ENCODE measurements around the gene DKK3.

Gene DKK3

DNA sequence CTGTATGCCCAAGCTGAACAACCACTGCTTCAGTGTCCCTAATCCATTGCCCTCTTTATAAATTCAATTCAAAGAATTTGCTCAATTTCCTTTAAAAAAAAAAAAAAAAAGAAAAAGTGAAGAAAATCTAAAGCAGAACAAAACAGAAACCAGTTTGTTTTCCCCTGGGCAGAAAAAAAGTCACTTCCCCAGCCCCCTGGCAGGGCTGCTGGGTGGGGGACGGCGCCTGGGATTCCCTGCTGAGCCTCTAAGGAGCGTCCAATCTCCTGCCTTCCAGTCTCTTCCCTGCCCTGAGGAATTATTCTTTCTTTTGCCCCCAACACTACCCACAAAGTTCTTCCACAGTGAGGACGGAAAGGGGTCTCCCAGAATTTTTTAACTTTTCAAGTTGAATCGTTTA, 23.9 kb downstream of the DKK3 start:
- Histone ChIP-seq H4K8ac (ENCODE audit: low read depth, low read length) (no peak overlapping the region), H3K79me1 (ENCODE audit: low read length) (no peaks in the 10 kb centered on the region), H2BK15ac (replicated peaks; ENCODE audit: low read depth) (no peak overlapping the region), H3K23ac (ENCODE audit: low read length) (no peak overlapping the region), H3K79me2 (ENCODE audit: control insufficient read depth, insufficient read depth, low read length) (no peaks in the 10 kb centered on the region), H2BK120ac (ENCODE audit: low read depth, low read length) (no peak overlapping the region), H3K4me2 (ENCODE audit: low read length) (no peak overlapping the region), H3K4me1 (ENCODE audit: control insufficient read depth, low read depth, low read length) (peaks cover 31% of the 10 kb centered on the region), H3K56ac (ENCODE audit: low read length) (peak overlapping the region; percentile 53), H4K5ac (ENCODE audit: low read length) (no peak overlapping the region), H3K4ac (ENCODE audit: low read depth, low read length) (no peak overlapping the region), H3K18ac (ENCODE audit: low read length) (peak overlapping the region; percentile 71), H2AK5ac (ENCODE audit: low read length) (no peak overlapping the region), H3K27ac (ENCODE audit: low read depth, low read length) (peak overlapping the region; percentile 86), H3K4me3 (ENCODE audit: low read length) (no peak overlapping the region), H3K36me3 (ENCODE audit: control insufficient read depth, insufficient read depth, low read length) (no peaks in the 10 kb centered on the region), H3K27me3 (ENCODE audit: insufficient read depth, low read length, poor library complexity) (no peaks in the 10 kb centered on the region), H2BK5ac (ENCODE audit: low read length) (peak overlapping the region; percentile 41), H3K9ac (ENCODE audit: low read length) (no peak overlapping the region)
- no CpG with 5 or more reads among the region's 5 CpGs for WGBS (ENCODE audit: extremely low coverage, insufficient coverage, low lambda C conversion rate)
- no peak for DNase-seq

DNA sequence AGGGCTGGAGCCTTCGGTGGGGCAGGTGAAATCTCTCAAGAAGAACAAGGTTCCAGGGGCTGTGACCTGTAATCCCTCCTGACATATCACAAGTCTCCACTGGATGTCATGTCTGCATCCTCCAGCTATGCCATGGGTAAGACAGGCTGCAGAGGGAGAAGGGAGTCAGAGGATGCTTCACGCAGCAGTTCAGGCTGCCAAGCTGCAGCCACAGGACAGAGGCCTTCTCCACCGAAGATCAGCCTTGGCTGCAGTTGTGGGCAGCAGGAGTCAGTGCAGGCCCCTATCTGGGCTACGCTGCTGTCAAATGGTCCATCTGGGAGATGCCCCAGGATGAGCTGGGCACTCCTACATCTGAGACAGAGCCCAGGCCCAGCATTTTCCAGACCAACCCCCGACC, 25.0 kb downstream of the DKK3 start:
- H2BK120ac ChIP-seq (ENCODE audit: low read depth, low read length): no peak overlapping the region
- no peaks in the 10 kb centered on the region for H3K36me3 ChIP-seq (ENCODE audit: control insufficient read depth, insufficient read depth, low read length)
- H3K27me3 ChIP-seq (ENCODE audit: insufficient read depth, low read length, poor library complexity): no peaks in the 10 kb centered on the region
- H3K79me1 ChIP-seq (ENCODE audit: low read length): no peaks in the 10 kb centered on the region
- no peak overlapping the region for H3K4ac ChIP-seq (ENCODE audit: low read depth, low read length)
- no peak overlapping the region for H3K18ac ChIP-seq (ENCODE audit: low read length)
- H4K8ac ChIP-seq (ENCODE audit: low read depth, low read length): no peak overlapping the region
- H3K4me3 ChIP-seq (ENCODE audit: low read length): no peak overlapping the region
- WGBS (ENCODE audit: extremely low coverage, insufficient coverage, low lambda C conversion rate): no CpG with 5 or more reads among the region's 5 CpGs
- H3K79me2 ChIP-seq (ENCODE audit: control insufficient read depth, insufficient read depth, low read length): no peaks in the 10 kb centered on the region
- peaks cover 33% of the 10 kb centered on the region for H3K4me1 ChIP-seq (ENCODE audit: control insufficient read depth, low read depth, low read length)
- no peak overlapping the region for H2BK5ac ChIP-seq (ENCODE audit: low read length)
- no peak overlapping the region for H3K27ac ChIP-seq (ENCODE audit: low read depth, low read length)
- peak overlapping the region; percentile 52 for H2AK5ac ChIP-seq (ENCODE audit: low read length)
- no peak overlapping the region for H3K23ac ChIP-seq (ENCODE audit: low read length)
- H3K9ac ChIP-seq (ENCODE audit: low read length): no peak overlapping the region
- H3K56ac ChIP-seq (ENCODE audit: low read length): no peak overlapping the region
- no peak for DNase-seq
- no peak overlapping the region for H2BK15ac ChIP-seq (replicated peaks; ENCODE audit: low read depth)
- H3K4me2 ChIP-seq (ENCODE audit: low read length): no peak overlapping the region
- no peak overlapping the region for H4K5ac ChIP-seq (ENCODE audit: low read length)

DNA sequence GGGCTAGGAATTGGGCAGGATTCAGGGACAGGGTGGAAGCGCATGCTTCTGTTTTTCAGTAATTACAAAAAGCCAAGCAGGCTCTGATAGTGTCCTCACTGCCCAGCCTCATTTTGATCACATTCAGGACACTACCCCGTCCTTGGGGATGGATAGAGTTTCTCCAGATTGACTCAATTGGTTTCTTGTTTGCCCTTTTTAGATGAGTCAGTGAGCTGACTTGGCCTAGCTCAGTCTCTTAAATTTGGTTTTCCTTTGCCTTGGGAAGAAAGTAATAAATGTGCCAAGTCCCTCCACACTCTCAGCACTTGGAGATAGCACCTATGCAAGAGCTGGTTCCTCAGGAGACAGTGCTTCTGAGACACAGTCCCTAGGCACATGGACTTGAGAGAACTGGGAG, 25.5 kb downstream of the DKK3 start:
- Histone ChIP-seq H3K4me2 (ENCODE audit: low read length) (no peak overlapping the region), H3K18ac (ENCODE audit: low read length) (no peak overlapping the region), H2BK15ac (replicated peaks; ENCODE audit: low read depth) (no peak overlapping the region), H4K5ac (ENCODE audit: low read length) (no peak overlapping the region), H3K79me2 (ENCODE audit: control insufficient read depth, insufficient read depth, low read length) (no peaks in the 10 kb centered on the region), H3K79me1 (ENCODE audit: low read length) (no peaks in the 10 kb centered on the region), H3K56ac (ENCODE audit: low read length) (no peak overlapping the region), H3K4me3 (ENCODE audit: low read length) (no peak overlapping the region), H2BK5ac (ENCODE audit: low read length) (no peak overlapping the region), H3K27me3 (ENCODE audit: insufficient read depth, low read length, poor library complexity) (no peaks in the 10 kb centered on the region), H3K36me3 (ENCODE audit: control insufficient read depth, insufficient read depth, low read length) (no peaks in the 10 kb centered on the region), H3K4me1 (ENCODE audit: control insufficient read depth, low read depth, low read length) (peaks cover 29% of the 10 kb centered on the region), H3K27ac (ENCODE audit: low read depth, low read length) (no peak overlapping the region), H2AK5ac (ENCODE audit: low read length) (no peak overlapping the region), H3K4ac (ENCODE audit: low read depth, low read length) (no peak overlapping the region), H4K8ac (ENCODE audit: low read depth, low read length) (no peak overlapping the region), H2BK120ac (ENCODE audit: low read depth, low read length) (no peak overlapping the region), H3K9ac (ENCODE audit: low read length) (no peak overlapping the region), H3K23ac (ENCODE audit: low read length) (no peak overlapping the region)
- WGBS (ENCODE audit: extremely low coverage, insufficient coverage, low lambda C conversion rate): no CpG with 5 or more reads among the region's 2 CpGs
- no peak for DNase-seq

DNA sequence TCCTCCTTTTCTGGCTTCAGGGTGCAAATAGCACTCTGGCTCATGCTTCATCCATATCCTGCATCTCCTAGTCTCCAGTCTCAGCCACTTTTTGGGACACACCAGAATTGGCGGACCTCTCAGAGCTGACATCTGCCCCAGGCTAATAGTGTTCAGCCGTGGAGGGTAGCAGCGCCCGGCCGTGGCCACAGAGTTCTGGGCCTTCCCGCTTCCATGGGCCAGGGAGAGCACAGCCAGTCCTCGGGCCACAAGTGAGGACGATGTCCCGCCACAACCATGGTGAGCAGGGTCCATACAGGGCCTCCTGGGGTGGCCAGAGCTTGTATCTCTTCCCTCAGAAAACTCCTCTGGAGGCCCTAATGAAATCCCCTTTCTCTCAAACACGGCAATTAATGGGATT, 26.0 kb downstream of the DKK3 start:
- H3K36me3 ChIP-seq (ENCODE audit: control insufficient read depth, insufficient read depth, low read length): no peaks in the 10 kb centered on the region
- no peak overlapping the region for H3K4ac ChIP-seq (ENCODE audit: low read depth, low read length)
- H3K56ac ChIP-seq (ENCODE audit: low read length): no peak overlapping the region
- no peak overlapping the region for H3K4me2 ChIP-seq (ENCODE audit: low read length)
- H3K9ac ChIP-seq (ENCODE audit: low read length): no peak overlapping the region
- no peak overlapping the region for H4K5ac ChIP-seq (ENCODE audit: low read length)
- DNase-seq: no peak
- H2BK5ac ChIP-seq (ENCODE audit: low read length): no peak overlapping the region
- H4K8ac ChIP-seq (ENCODE audit: low read depth, low read length): no peak overlapping the region
- H3K27ac ChIP-seq (ENCODE audit: low read depth, low read length): no peak overlapping the region
- no peaks in the 10 kb centered on the region for H3K79me1 ChIP-seq (ENCODE audit: low read length)
- no peaks in the 10 kb centered on the region for H3K27me3 ChIP-seq (ENCODE audit: insufficient read depth, low read length, poor library complexity)
- no peak overlapping the region for H2BK15ac ChIP-seq (replicated peaks; ENCODE audit: low read depth)
- H2BK120ac ChIP-seq (ENCODE audit: low read depth, low read length): no peak overlapping the region
- H3K18ac ChIP-seq (ENCODE audit: low read length): no peak overlapping the region
- no CpG with 5 or more reads among the region's 10 CpGs for WGBS (ENCODE audit: extremely low coverage, insufficient coverage, low lambda C conversion rate)
- H3K4me1 ChIP-seq (ENCODE audit: control insufficient read depth, low read depth, low read length): peaks cover 29% of the 10 kb centered on the region
- H3K23ac ChIP-seq (ENCODE audit: low read length): no peak overlapping the region
- no peak overlapping the region for H2AK5ac ChIP-seq (ENCODE audit: low read length)
- no peaks in the 10 kb centered on the region for H3K79me2 ChIP-seq (ENCODE audit: control insufficient read depth, insufficient read depth, low read length)
- no peak overlapping the region for H3K4me3 ChIP-seq (ENCODE audit: low read length)

DNA sequence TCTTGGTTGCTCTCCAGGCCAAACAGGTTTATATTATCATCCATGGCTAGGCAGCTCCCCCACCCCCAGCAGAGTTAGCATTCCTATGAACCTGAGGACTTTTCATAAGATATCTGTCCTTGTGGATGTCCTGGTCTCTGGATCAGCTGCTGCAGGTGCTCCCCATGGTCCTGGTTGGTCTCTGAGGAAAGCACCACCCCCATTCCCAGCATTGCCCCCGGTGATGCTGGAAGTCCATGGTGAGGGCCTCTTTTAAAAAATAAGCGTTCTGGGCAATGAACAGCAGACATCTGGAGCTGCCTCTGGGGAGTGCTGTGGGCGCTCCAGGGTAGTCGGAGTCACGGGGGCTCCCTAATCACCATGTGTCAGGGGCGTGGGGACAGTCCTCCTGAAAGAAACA, 26.6 kb downstream of the DKK3 start:
- no peak overlapping the region for H3K4me2 ChIP-seq (ENCODE audit: low read length)
- no peaks in the 10 kb centered on the region for H3K79me2 ChIP-seq (ENCODE audit: control insufficient read depth, insufficient read depth, low read length)
- no peak overlapping the region for H3K23ac ChIP-seq (ENCODE audit: low read length)
- H3K36me3 ChIP-seq (ENCODE audit: control insufficient read depth, insufficient read depth, low read length): no peaks in the 10 kb centered on the region
- no peak for DNase-seq
- H3K27me3 ChIP-seq (ENCODE audit: insufficient read depth, low read length, poor library complexity): no peaks in the 10 kb centered on the region
- H4K5ac ChIP-seq (ENCODE audit: low read length): no peak overlapping the region
- WGBS (ENCODE audit: extremely low coverage, insufficient coverage, low lambda C conversion rate): no CpG with 5 or more reads among the region's 6 CpGs
- H2BK5ac ChIP-seq (ENCODE audit: low read length): no peak overlapping the region
- no peak overlapping the region for H3K9ac ChIP-seq (ENCODE audit: low read length)
- no peak overlapping the region for H3K27ac ChIP-seq (ENCODE audit: low read depth, low read length)
- no peak overlapping the region for H3K4me3 ChIP-seq (ENCODE audit: low read length)
- H3K56ac ChIP-seq (ENCODE audit: low read length): no peak overlapping the region
- no peak overlapping the region for H2BK15ac ChIP-seq (replicated peaks; ENCODE audit: low read depth)
- no peaks in the 10 kb centered on the region for H3K79me1 ChIP-seq (ENCODE audit: low read length)
- no peak overlapping the region for H2AK5ac ChIP-seq (ENCODE audit: low read length)
- H3K4me1 ChIP-seq (ENCODE audit: control insufficient read depth, low read depth, low read length): peaks cover 27% of the 10 kb centered on the region
- H3K18ac ChIP-seq (ENCODE audit: low read length): peak overlapping the region; percentile 28
- H3K4ac ChIP-seq (ENCODE audit: low read depth, low read length): no peak overlapping the region
- no peak overlapping the region for H4K8ac ChIP-seq (ENCODE audit: low read depth, low read length)
- H2BK120ac ChIP-seq (ENCODE audit: low read depth, low read length): no peak overlapping the region

DNA sequence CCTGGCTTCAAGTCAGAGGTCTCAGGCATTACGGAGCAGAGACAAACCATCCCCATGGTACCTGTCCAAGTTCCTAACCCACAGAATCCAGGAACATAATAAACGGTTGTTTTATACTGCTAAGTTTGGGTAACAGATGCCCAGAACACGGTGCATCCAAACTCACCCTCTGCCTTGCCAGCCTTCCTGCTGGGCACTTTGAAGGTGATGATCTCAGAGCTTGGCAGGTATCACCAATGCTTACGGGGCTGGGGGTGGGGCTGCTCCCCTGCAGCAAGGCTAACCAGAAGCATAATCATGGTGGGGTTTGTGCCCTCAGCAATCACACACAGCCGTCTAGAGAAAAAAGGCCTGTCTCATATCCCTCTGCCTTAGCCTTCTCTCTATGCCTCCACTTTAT, 27.1 kb downstream of the DKK3 start:
- H3K23ac ChIP-seq (ENCODE audit: low read length): no peak overlapping the region
- no peaks in the 10 kb centered on the region for H3K36me3 ChIP-seq (ENCODE audit: control insufficient read depth, insufficient read depth, low read length)
- no peak overlapping the region for H4K5ac ChIP-seq (ENCODE audit: low read length)
- no peak overlapping the region for H3K27ac ChIP-seq (ENCODE audit: low read depth, low read length)
- WGBS (ENCODE audit: extremely low coverage, insufficient coverage, low lambda C conversion rate): no CpG with 5 or more reads among the region's 5 CpGs
- H2BK5ac ChIP-seq (ENCODE audit: low read length): no peak overlapping the region
- H3K79me2 ChIP-seq (ENCODE audit: control insufficient read depth, insufficient read depth, low read length): no peaks in the 10 kb centered on the region
- no peak overlapping the region for H3K9ac ChIP-seq (ENCODE audit: low read length)
- H3K4me2 ChIP-seq (ENCODE audit: low read length): no peak overlapping the region
- no peak overlapping the region for H2BK120ac ChIP-seq (ENCODE audit: low read depth, low read length)
- H3K79me1 ChIP-seq (ENCODE audit: low read length): no peaks in the 10 kb centered on the region
- H2AK5ac ChIP-seq (ENCODE audit: low read length): no peak overlapping the region
- no peak overlapping the region for H3K4ac ChIP-seq (ENCODE audit: low read depth, low read length)
- H4K8ac ChIP-seq (ENCODE audit: low read depth, low read length): no peak overlapping the region
- no peak overlapping the region for H2BK15ac ChIP-seq (replicated peaks; ENCODE audit: low read depth)
- H3K18ac ChIP-seq (ENCODE audit: low read length): peak overlapping the region; percentile 28
- H3K4me3 ChIP-seq (ENCODE audit: low read length): no peak overlapping the region
- H3K4me1 ChIP-seq (ENCODE audit: control insufficient read depth, low read depth, low read length): peaks cover 25% of the 10 kb centered on the region
- no peaks in the 10 kb centered on the region for H3K27me3 ChIP-seq (ENCODE audit: insufficient read depth, low read length, poor library complexity)
- H3K56ac ChIP-seq (ENCODE audit: low read length): peak overlapping the region; percentile 11
- no peak for DNase-seq
